ENCODE data around the gene ATP9B.

ATP9B gene

DNA sequence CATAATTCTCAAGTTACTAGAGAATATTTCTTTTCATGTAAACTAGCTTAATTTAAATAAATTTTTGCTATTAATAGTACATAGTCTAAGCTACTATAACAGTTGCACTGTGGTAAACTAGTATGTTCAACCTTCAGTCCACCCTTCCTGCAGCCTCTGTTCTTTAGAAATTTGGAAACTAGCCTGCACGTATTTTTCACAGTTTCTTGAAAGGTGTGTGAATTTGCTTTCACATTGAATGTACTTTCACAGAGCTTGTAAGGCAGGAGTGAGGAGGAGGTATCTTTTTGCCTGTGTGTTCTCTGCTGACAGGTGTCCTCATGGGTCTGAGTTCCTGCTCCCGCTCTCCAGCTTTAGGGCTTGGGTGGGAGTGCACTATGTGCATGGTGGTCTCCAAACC is 117.5 kb downstream of the ATP9B start:
- Histone ChIP-seq H3K27me3 (ENCODE audit: control insufficient read depth in 1 of 2, insufficient read depth in 2 of 2, low read length in 2 of 2) (no peaks in the 10 kb centered on the region), H3K9me3 (ENCODE audit: control insufficient read depth in 1 of 2, low read length in 2 of 2) (no peaks in the 10 kb centered on the region), H3K9ac (ENCODE audit: low read depth in 1 of 2, low read length in 2 of 2) (no peak overlapping the region), H3K4me1 (ENCODE audit: control insufficient read depth in 1 of 2, insufficient read depth in 2 of 2, low read length in 2 of 2) (no peaks in the 10 kb centered on the region), H3K4me3 (ENCODE audit: low read depth in 1 of 2, low read length in 2 of 2) (no peak overlapping the region), H3K27ac (ENCODE audit: low read depth, low read length) (no peak overlapping the region), H3K36me3 (ENCODE audit: control insufficient read depth in 1 of 2, insufficient read depth in 2 of 2, low read length in 2 of 2) (peaks cover 5 to 12% of the 10 kb centered on the region in 2 donors)

DNA sequence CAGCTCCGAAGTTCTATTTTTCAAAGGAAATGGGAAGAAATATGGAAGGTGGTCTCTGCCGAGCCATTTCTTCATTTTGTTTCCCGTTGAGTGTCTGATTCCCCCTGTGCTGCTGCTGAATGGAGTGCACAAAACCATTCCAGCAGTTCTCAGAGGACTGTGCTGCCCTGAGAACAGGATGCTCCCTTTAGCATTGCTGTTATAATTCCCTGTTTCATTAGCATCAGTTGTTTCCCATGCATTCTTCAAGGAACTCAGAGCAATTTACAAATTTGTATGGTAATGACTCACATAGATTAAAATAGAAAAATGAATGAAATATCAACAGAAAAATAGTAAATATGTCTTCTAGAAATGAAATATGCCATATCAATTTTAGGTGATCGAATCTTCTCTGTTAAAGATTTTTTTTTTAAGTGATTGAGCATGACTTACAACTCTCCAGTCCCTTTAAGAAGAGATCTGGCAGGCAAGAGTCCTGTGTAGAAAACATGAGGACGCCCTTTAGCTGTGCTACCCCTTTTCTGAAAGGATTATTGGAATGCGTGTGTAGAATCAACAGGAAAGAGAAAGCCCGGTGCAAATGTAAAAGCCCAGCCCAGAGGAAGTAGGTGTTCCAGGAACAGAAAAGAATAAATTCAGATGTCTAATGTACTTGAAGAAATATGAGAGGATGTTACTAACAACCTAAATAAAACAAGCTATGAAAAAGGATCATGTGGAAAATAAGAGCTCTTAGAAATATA is 118.5 kb downstream of the ATP9B start:
- Histone ChIP-seq H3K4me1 (ENCODE audit: control insufficient read depth in 1 of 2, insufficient read depth in 2 of 2, low read length in 2 of 2) (no peaks in the 10 kb centered on the region), H3K36me3 (ENCODE audit: control insufficient read depth in 1 of 2, insufficient read depth in 2 of 2, low read length in 2 of 2) (peaks cover 5 to 12% of the 10 kb centered on the region in 2 donors), H3K27me3 (ENCODE audit: control insufficient read depth in 1 of 2, insufficient read depth in 2 of 2, low read length in 2 of 2) (no peaks in the 10 kb centered on the region), H3K9ac (ENCODE audit: low read depth in 1 of 2, low read length in 2 of 2) (no peak overlapping the region), H3K9me3 (ENCODE audit: control insufficient read depth in 1 of 2, low read length in 2 of 2) (no peaks in the 10 kb centered on the region), H3K27ac (ENCODE audit: low read depth, low read length) (no peak overlapping the region), H3K4me3 (ENCODE audit: low read depth in 1 of 2, low read length in 2 of 2) (no peak overlapping the region)

DNA sequence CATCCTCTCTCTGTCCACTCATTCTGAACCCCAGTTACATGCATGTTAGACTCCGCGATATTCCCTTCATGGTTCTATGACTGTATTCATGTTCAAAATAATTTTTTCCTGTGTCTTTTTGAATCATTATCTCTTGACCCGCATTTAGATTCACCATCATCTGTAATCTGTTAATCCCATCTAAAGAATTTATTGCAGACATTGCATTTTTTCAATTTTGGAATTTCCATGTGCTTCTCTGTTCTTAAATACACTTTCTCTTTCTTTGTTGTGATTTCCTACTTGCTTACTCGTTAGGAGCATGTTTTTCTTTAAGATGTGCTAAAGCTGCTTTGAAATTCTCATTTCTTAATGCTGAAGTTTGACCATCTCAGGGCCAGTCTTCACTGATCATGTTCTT is 122.2 kb downstream of the ATP9B start:
- no peaks in the 10 kb centered on the region for H3K4me1 ChIP-seq (ENCODE audit: control insufficient read depth in 1 of 2, insufficient read depth in 2 of 2, low read length in 2 of 2)
- H3K4me3 ChIP-seq (ENCODE audit: low read depth in 1 of 2, low read length in 2 of 2) = no peak overlapping the region
- H3K9me3 ChIP-seq (ENCODE audit: control insufficient read depth in 1 of 2, low read length in 2 of 2) = no peaks in the 10 kb centered on the region
- no peaks in the 10 kb centered on the region for H3K27me3 ChIP-seq (ENCODE audit: control insufficient read depth in 1 of 2, insufficient read depth in 2 of 2, low read length in 2 of 2)
- H3K36me3 ChIP-seq (ENCODE audit: control insufficient read depth in 1 of 2, insufficient read depth in 2 of 2, low read length in 2 of 2) = peaks cover 11 to 31% of the 10 kb centered on the region in 2 donors
- no peak overlapping the region for H3K9ac ChIP-seq (ENCODE audit: low read depth in 1 of 2, low read length in 2 of 2)
- H3K27ac ChIP-seq (ENCODE audit: low read depth, low read length) = no peak overlapping the region

DNA sequence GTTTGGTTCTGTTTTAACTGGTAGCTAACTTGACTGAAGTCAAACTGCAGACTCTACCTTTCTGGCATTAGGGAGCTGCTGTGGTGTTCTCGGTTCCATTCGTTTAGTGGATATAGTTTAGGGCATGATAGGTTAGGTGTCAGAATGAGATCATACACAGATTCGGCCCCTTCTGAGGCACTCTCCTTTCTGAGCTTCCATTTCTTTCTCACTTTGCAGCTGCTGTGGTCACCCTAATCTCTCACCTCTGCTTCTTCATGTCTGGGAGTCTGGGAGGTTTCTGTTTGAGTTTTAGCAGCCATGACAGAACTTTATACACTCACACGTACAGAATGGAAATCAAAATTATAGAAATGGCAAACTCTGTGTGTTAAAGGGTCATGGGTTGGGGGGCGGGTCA is 122.8 kb downstream of the ATP9B start:
- Histone ChIP-seq H3K9me3 (ENCODE audit: control insufficient read depth in 1 of 2, low read length in 2 of 2) (no peaks in the 10 kb centered on the region), H3K4me3 (ENCODE audit: low read depth in 1 of 2, low read length in 2 of 2) (no peak overlapping the region), H3K27me3 (ENCODE audit: control insufficient read depth in 1 of 2, insufficient read depth in 2 of 2, low read length in 2 of 2) (no peaks in the 10 kb centered on the region), H3K9ac (ENCODE audit: low read depth in 1 of 2, low read length in 2 of 2) (no peak overlapping the region), H3K36me3 (ENCODE audit: control insufficient read depth in 1 of 2, insufficient read depth in 2 of 2, low read length in 2 of 2) (peaks cover 11 to 30% of the 10 kb centered on the region in 2 donors), H3K27ac (ENCODE audit: low read depth, low read length) (no peak overlapping the region), H3K4me1 (ENCODE audit: control insufficient read depth in 1 of 2, insufficient read depth in 2 of 2, low read length in 2 of 2) (no peaks in the 10 kb centered on the region)

DNA sequence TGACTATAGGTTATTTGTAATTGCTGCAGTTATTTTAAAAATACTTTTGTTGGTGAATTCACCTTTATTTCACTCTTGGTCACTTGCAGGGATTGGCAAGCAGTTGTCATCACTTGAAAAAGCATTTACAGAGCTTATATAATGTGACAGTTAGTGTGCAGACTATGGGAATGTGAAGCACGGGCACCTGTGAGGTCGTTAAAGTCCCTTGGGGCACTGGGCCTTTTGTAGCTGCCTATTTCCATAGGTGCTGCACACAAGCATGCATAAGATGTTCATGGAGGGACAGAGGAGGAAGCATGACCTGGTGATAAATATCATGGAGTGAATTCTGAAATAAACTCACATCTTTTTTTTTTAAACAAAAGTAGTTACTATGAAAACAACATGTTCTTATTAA is 124.6 kb downstream of the ATP9B start:
- no peak overlapping the region for H3K9ac ChIP-seq (ENCODE audit: low read depth in 1 of 2, low read length in 2 of 2)
- H3K4me1 ChIP-seq (ENCODE audit: control insufficient read depth in 1 of 2, insufficient read depth in 2 of 2, low read length in 2 of 2) = no peaks in the 10 kb centered on the region
- no peak overlapping the region for H3K4me3 ChIP-seq (ENCODE audit: low read depth in 1 of 2, low read length in 2 of 2)
- peaks cover 14 to 23% of the 10 kb centered on the region in 2 donors for H3K36me3 ChIP-seq (ENCODE audit: control insufficient read depth in 1 of 2, insufficient read depth in 2 of 2, low read length in 2 of 2)
- no peaks in the 10 kb centered on the region for H3K27me3 ChIP-seq (ENCODE audit: control insufficient read depth in 1 of 2, insufficient read depth in 2 of 2, low read length in 2 of 2)
- no peaks in the 10 kb centered on the region for H3K9me3 ChIP-seq (ENCODE audit: control insufficient read depth in 1 of 2, low read length in 2 of 2)
- H3K27ac ChIP-seq (ENCODE audit: low read depth, low read length) = no peak overlapping the region

DNA sequence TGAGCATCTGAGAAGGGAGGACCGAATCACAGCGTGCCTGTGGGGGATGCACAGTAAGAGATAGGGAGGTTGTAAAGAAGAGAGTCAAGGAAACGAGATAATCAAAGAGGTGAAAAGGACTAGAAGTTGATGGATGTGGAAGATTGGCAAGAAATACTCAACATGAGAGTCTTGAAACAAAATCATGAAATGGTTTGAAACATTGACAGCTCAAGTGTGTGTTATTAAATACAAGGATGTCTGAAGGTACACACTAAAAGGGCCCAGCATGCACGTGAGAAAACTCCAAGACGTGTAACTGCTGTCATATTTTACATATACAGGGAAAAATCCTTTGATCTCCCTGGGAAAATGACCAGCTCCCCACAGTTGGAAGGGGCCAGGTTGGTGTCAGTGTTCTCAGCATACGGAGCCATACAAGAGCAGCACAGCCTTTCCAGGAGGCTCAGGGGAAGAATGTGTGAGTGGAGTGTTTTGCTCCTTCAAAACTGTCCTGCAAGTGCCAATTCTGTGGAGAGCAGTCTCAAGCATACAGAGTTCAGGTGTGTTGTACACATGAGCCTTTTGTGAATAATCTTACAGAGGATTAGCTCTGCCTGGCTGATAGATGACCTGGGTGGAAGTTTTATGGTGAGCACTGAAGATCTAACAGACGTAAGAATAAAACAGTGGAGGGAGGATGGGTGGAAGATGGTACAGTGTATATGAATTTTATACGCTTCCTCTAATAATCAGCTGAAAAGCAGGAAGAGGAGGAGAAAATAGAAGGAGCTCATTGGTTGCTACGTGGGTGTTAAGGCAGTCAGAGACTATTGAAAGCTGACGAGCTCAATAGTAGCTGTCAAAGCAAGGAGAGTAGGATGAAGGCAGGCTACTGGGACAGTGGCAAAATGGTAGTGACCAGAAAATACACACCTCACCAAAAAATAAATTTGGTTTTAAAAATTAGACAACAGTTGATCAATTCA is 126.8 kb downstream of the ATP9B start:
- no peaks in the 10 kb centered on the region for H3K9me3 ChIP-seq (ENCODE audit: control insufficient read depth in 1 of 2, low read length in 2 of 2)
- H3K4me3 ChIP-seq (ENCODE audit: low read depth in 1 of 2, low read length in 2 of 2) = no peak overlapping the region
- H3K36me3 ChIP-seq (ENCODE audit: control insufficient read depth in 1 of 2, insufficient read depth in 2 of 2, low read length in 2 of 2) = peaks cover 10 to 20% of the 10 kb centered on the region in 2 donors
- H3K27me3 ChIP-seq (ENCODE audit: control insufficient read depth in 1 of 2, insufficient read depth in 2 of 2, low read length in 2 of 2) = no peaks in the 10 kb centered on the region
- H3K9ac ChIP-seq (ENCODE audit: low read depth in 1 of 2, low read length in 2 of 2) = no peak overlapping the region
- no peaks in the 10 kb centered on the region for H3K4me1 ChIP-seq (ENCODE audit: control insufficient read depth in 1 of 2, insufficient read depth in 2 of 2, low read length in 2 of 2)
- no peak overlapping the region for H3K27ac ChIP-seq (ENCODE audit: low read depth, low read length)

DNA sequence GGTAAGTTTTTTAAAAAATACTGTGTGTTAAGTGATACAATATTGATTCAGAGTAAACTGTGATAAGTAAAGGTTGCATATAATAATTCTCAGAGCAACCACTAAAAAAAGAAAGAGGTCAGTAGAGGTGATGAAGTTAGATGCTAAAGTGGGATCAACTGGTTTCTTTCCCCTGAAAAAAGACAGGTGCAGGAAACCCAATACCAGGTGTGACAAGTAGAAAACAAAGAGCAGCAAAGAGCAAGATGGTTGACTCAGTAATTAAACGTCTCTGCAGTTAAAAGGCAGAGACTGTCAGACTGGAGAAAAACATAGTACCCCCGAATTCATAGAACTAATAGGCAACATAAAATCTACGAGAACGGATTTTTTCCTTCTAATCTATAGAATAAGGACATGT is 128.3 kb downstream of the ATP9B start:
- no peaks in the 10 kb centered on the region for H3K27me3 ChIP-seq (ENCODE audit: control insufficient read depth in 1 of 2, insufficient read depth in 2 of 2, low read length in 2 of 2)
- H3K9ac ChIP-seq (ENCODE audit: low read depth in 1 of 2, low read length in 2 of 2) = no peak overlapping the region
- no peaks in the 10 kb centered on the region for H3K4me1 ChIP-seq (ENCODE audit: control insufficient read depth in 1 of 2, insufficient read depth in 2 of 2, low read length in 2 of 2)
- H3K27ac ChIP-seq (ENCODE audit: low read depth, low read length) = no peak overlapping the region
- no peaks in the 10 kb centered on the region for H3K9me3 ChIP-seq (ENCODE audit: control insufficient read depth in 1 of 2, low read length in 2 of 2)
- H3K4me3 ChIP-seq (ENCODE audit: low read depth in 1 of 2, low read length in 2 of 2) = no peak overlapping the region
- peaks cover 10 to 20% of the 10 kb centered on the region in 2 donors for H3K36me3 ChIP-seq (ENCODE audit: control insufficient read depth in 1 of 2, insufficient read depth in 2 of 2, low read length in 2 of 2)

DNA sequence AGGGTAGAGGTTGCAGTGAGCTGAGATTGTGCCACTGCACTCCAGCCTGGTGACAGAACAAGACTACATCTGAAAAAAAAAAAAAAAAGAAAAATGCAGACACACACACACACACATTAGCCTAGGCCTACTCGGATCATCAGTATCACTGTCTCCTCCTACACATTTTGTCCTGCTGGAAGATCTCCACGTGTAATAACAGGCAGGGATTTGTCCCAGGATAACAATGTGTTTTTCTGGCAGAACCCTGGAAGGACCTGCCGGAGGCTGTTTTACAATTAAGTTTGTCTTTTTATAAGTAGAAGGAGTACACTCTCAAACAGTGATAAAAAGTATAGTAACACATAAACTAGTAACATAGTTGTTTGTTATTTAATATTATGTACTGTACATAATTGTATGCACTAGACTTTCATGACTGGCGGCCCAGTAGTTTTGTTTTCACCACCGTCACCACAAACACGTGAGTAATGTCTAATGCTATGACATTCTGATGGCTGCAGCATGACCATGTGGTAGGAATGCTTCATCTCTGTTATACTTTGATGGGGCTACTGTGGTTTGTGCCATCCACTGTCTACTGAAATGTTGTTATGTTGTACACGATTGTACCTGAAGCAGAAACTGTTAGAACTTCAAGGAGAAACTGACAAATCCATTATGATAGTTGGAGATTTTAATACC is 130.6 kb downstream of the ATP9B start:
- Histone ChIP-seq H3K36me3 (ENCODE audit: control insufficient read depth in 1 of 2, insufficient read depth in 2 of 2, low read length in 2 of 2) (peaks cover 3 to 9% of the 10 kb centered on the region in 2 donors), H3K27ac (ENCODE audit: low read depth, low read length) (no peak overlapping the region), H3K27me3 (ENCODE audit: control insufficient read depth in 1 of 2, insufficient read depth in 2 of 2, low read length in 2 of 2) (no peaks in the 10 kb centered on the region), H3K9ac (ENCODE audit: low read depth in 1 of 2, low read length in 2 of 2) (no peak overlapping the region), H3K4me1 (ENCODE audit: control insufficient read depth in 1 of 2, insufficient read depth in 2 of 2, low read length in 2 of 2) (no peaks in the 10 kb centered on the region), H3K9me3 (ENCODE audit: control insufficient read depth in 1 of 2, low read length in 2 of 2) (no peaks in the 10 kb centered on the region), H3K4me3 (ENCODE audit: low read depth in 1 of 2, low read length in 2 of 2) (no peak overlapping the region)

DNA sequence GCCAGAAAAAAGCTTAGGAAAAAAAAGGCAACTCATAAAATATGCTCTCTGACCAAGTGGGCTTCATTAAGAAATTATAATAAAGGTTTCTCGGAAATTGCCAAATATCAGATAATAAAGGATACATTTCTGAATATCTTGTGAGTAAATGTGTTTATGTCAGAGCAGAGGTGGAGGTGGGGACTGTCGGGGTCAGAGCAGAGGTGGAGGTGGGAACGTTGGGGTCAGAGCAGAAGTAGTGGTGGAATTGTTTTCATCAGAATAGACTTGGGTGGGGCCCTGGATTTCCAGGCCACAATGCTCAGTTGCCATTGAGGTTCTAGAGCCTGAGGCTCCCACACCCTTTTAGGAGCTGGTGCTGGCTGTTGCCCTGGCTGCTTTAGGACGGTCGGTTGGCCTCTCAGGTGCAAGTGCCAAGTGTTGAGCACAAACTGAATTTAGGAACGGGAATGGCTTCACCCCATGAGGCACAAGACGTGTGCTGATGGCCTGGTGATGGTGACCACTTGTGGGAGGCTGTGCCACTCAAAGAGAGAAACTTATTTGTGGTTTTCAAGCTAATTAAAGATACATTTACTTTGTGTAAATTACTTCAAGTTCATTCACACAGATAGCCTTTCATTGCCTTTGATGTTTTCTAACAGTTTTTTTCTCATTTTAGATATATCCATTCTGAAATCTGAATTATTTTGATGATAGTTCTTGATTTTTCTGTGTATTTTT is 131.5 kb downstream of the ATP9B start:
- Histone ChIP-seq H3K9ac (ENCODE audit: low read depth in 1 of 2, low read length in 2 of 2) (no peak overlapping the region), H3K9me3 (ENCODE audit: control insufficient read depth in 1 of 2, low read length in 2 of 2) (no peaks in the 10 kb centered on the region), H3K27ac (ENCODE audit: low read depth, low read length) (no peak overlapping the region), H3K4me3 (ENCODE audit: low read depth in 1 of 2, low read length in 2 of 2) (no peak overlapping the region), H3K4me1 (ENCODE audit: control insufficient read depth in 1 of 2, insufficient read depth in 2 of 2, low read length in 2 of 2) (no peaks in the 10 kb centered on the region), H3K36me3 (ENCODE audit: control insufficient read depth in 1 of 2, insufficient read depth in 2 of 2, low read length in 2 of 2) (peaks cover 3 to 7% of the 10 kb centered on the region in 2 donors), H3K27me3 (ENCODE audit: control insufficient read depth in 1 of 2, insufficient read depth in 2 of 2, low read length in 2 of 2) (no peaks in the 10 kb centered on the region)
